Hippocampal formation (tissue), 2 donors: ENCODE measurements around the gene SYF2.
A peak's percentile ranks its signal among the peaks of the same experiment; 100 is the strongest.
"Not testable (repeated sequence)": the region's sequence is repeated elsewhere in the genome, so short reads cannot be mapped to it uniquely, and the experiment has no call there.

ENCODE experiments used
- DNase-seq, 2 donors: peaks; one replicate each; lab custom pipeline; 2025; lab: John Stamatoyannopoulos, UW

Gene SYF2

GRCh38 chr1:25246600-25247023 lies 14.3 kb upstream of the SYF2 start:
- DNase-seq: no peak

GRCh38 chr1:25245809-25246599 lies 13.7 kb upstream of the SYF2 start:
- no peak for DNase-seq

- DNase-seq: no peak
Observed at GRCh38 chr1:25245393-25245792, 13.1 kb upstream of the SYF2 start.

GRCh38 chr1:25243907-25244306 lies 11.6 kb upstream of the SYF2 start:
- DNase-seq: no peak

- DNase-seq: peak; percentile 81 to 85
Observed at GRCh38 chr1:25239681-25240541, 7.6 kb upstream of the SYF2 start.

- no peak for DNase-seq
Observed at GRCh38 chr1:25238046-25238445, 5.7 kb upstream of the SYF2 start.

- DNase-seq: not testable (repeated sequence)
Observed at GRCh38 chr1:25236261-25236660, 4.0 kb upstream of the SYF2 start.

- DNase-seq: not testable (repeated sequence)
Observed at GRCh38 chr1:25235411-25235810, 3.1 kb upstream of the SYF2 start.

GRCh38 chr1:25232866-25233784 lies 823 bp upstream of the SYF2 start:
- peak; percentile 35 to 55 for DNase-seq

GRCh38 chr1:25223471-25223870 lies 8.8 kb downstream of the SYF2 start:
- DNase-seq: no peak

GRCh38 chr1:25222606-25223005 lies 9.7 kb downstream of the SYF2 start:
- DNase-seq: no peak

GRCh38 chr1:25220666-25221065 lies 11.6 kb downstream of the SYF2 start:
- no peak for DNase-seq

GRCh38 chr1:25219661-25220251 lies 12.5 kb downstream of the SYF2 start:
- no peak for DNase-seq

- no peak for DNase-seq
Observed at GRCh38 chr1:25217598-25218232, 14.6 kb downstream of the SYF2 start.

GRCh38 chr1:25217015-25217414 lies 15.3 kb downstream of the SYF2 start:
- DNase-seq: no peak

GRCh38 chr1:25216123-25216522 lies 16.2 kb downstream of the SYF2 start:
- no peak for DNase-seq

GRCh38 chr1:25212725-25213124 lies 19.6 kb downstream of the SYF2 start:
- no peak for DNase-seq

GRCh38 chr1:25210728-25211127 lies 21.6 kb downstream of the SYF2 start:
- no peak for DNase-seq

- no peak for DNase-seq
Observed at GRCh38 chr1:25209516-25209915, 22.8 kb downstream of the SYF2 start.

- DNase-seq: no peak
Observed at GRCh38 chr1:25208561-25209222, 23.6 kb downstream of the SYF2 start.

GRCh38 chr1:25208092-25208491 lies 24.2 kb downstream of the SYF2 start:
- DNase-seq: no peak
